GM19452 (cell line): ENCODE data around the gene ABLIM2.

Source experiments
- ATAC-seq: cut with Tn5 transposase; IDR thresholded peaks from one replicate; pipeline ENCODE4 v1.9.1; 2021; ENCODE audit not compliant: unreplicated experiment

Gene ABLIM2

GRCh38 chr4:8194306-8195242 lies 36.0 kb upstream of the ABLIM2 start:
- no peak for ATAC-seq

- peak; percentile 87 for ATAC-seq
Observed at GRCh38 chr4:8192748-8193738, 34.4 kb upstream of the ABLIM2 start.

GRCh38 chr4:8191136-8191747 lies 32.6 kb upstream of the ABLIM2 start:
- ATAC-seq = peak; percentile 50

- no peak for ATAC-seq
Observed at GRCh38 chr4:8189551-8190466, 31.2 kb upstream of the ABLIM2 start.

GRCh38 chr4:8188743-8189550 lies 30.3 kb upstream of the ABLIM2 start:
- ATAC-seq = no peak

- no peak for ATAC-seq
Observed at GRCh38 chr4:8188085-8188484, 29.5 kb upstream of the ABLIM2 start.

- ATAC-seq = no peak
Observed at GRCh38 chr4:8185930-8186329, 27.3 kb upstream of the ABLIM2 start.

- no peak for ATAC-seq
Observed at GRCh38 chr4:8185295-8185694, 26.7 kb upstream of the ABLIM2 start.

GRCh38 chr4:8184061-8184460 lies 25.4 kb upstream of the ABLIM2 start:
- no peak for ATAC-seq

- no peak for ATAC-seq
Observed at GRCh38 chr4:8182858-8183725, 24.5 kb upstream of the ABLIM2 start.

GRCh38 chr4:8182294-8182693 lies 23.7 kb upstream of the ABLIM2 start:
- no peak for ATAC-seq

GRCh38 chr4:8181844-8182243 lies 23.2 kb upstream of the ABLIM2 start:
- no peak for ATAC-seq

GRCh38 chr4:8181119-8181518 lies 22.5 kb upstream of the ABLIM2 start:
- no peak for ATAC-seq

- ATAC-seq = no peak
Observed at GRCh38 chr4:8180310-8181093, 21.9 kb upstream of the ABLIM2 start.

- ATAC-seq = no peak
Observed at GRCh38 chr4:8179771-8180170, 21.2 kb upstream of the ABLIM2 start.

- ATAC-seq = no peak
Observed at GRCh38 chr4:8179074-8179473, 20.5 kb upstream of the ABLIM2 start.

GRCh38 chr4:8177956-8178355 lies 19.3 kb upstream of the ABLIM2 start:
- no peak for ATAC-seq

- no peak for ATAC-seq
Observed at GRCh38 chr4:8177552-8177951, 18.9 kb upstream of the ABLIM2 start.
